Body of pancreas (tissue), 4 donors: ENCODE measurements around the gene THSD7B.

Experiments used
- POLR2A ChIP-seq, 3 donors: fragments of 450-650 bp; IDR thresholded peaks; one replicate each; pipeline ENCODE4 v1.6.1; 2016; ENCODE audit warnings: antibody characterized with exemption in 3 of 3, mild to moderate bottlenecking in 2 of 3
- TF ChIP-seq, protein P1 (sequence below), 7 experiments: fragments of 450-650 bp in 4 of 7; fragments of 200-600 bp in 3 of 7; sonication (generic) in 3 of 7; IDR thresholded peaks; one replicate each; pipeline ENCODE4 v1.5.1; 2016 to 2019; ENCODE audit warnings: antibody characterized with exemption in 7 of 7

DNA sequence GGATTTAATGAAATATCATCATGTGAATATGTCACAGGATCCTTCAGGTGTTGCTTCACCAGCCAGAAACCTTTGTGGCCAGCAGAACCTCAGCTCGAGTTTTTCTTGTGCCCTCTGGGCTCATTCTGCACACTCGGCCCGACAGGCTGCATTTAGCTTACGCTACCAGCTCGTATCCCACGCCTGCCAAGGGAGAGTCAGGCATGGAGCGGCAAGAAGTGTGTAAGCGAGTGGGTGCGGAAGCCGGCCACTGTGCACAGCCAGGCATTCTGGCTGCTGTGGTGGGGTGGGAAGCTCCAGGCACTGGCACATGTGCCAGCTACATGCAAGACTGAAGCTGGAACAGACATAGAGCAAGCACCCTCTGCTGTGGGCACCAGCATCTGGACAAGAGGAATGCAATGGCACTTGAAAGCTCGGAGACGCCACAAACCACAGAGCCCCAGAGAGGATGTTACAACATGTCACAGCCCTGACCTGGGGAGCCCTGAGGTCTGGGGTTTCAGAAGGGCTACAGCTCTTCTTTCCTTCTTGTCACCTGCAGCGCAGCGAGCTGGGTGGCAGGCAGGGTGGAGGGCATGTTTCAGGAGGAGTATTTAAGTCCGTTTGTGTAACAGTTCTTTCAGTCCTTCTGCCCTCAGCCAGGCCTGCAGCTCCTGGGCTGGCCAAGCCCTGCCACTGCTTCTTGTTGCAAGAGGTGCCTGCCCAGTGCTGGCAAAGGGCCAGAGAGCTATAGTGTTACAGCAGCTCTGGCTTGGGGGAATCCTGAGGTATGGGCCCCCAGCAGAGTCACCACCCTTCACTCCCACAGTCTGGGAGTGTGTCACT lies 941.7 kb downstream of the THSD7B start:
- TF ChIP-seq POLR2A (IDR thresholded peaks at IDR 0.05) = no peak
- TF ChIP-seq, protein P1, sequence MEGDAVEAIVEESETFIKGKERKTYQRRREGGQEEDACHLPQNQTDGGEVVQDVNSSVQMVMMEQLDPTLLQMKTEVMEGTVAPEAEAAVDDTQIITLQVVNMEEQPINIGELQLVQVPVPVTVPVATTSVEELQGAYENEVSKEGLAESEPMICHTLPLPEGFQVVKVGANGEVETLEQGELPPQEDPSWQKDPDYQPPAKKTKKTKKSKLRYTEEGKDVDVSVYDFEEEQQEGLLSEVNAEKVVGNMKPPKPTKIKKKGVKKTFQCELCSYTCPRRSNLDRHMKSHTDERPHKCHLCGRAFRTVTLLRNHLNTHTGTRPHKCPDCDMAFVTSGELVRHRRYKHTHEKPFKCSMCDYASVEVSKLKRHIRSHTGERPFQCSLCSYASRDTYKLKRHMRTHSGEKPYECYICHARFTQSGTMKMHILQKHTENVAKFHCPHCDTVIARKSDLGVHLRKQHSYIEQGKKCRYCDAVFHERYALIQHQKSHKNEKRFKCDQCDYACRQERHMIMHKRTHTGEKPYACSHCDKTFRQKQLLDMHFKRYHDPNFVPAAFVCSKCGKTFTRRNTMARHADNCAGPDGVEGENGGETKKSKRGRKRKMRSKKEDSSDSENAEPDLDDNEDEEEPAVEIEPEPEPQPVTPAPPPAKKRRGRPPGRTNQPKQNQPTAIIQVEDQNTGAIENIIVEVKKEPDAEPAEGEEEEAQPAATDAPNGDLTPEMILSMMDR (IDR thresholded peaks at IDR 0.05) = no peak
